Liver (tissue), 3 donors: ENCODE data around the gene KIAA0753.

Experiments
- ATF3 ChIP-seq: IDR thresholded peaks from 2 replicates; pipeline ENCODE4 v1.6.1; 2016; ENCODE audit warnings: antibody characterized with exemption
- CTCF ChIP-seq: fragments of 150-350 bp; IDR thresholded peaks from 2 replicates; pipeline ENCODE4 v1.5.1; 2017; ENCODE audit warnings: improper control_type of control experiment, low read depth, low read length; ENCODE audit not compliant: missing input control
- EGR1 ChIP-seq, 2 donors: IDR thresholded peaks; 2 replicates each; pipeline ENCODE4 v1.6.1; 2016 to 2018; ENCODE audit warnings: antibody characterized with exemption in 2 of 2, low read depth in 2 of 2
- GABPA ChIP-seq, 2 donors: IDR thresholded peaks in 1 of 2; conservative IDR thresholded peaks in 1 of 2; 2 replicates each; pipeline ENCODE4 v1.6.1; 2016; ENCODE audit warnings: antibody characterized with exemption in 2 of 2, mild to moderate bottlenecking in 1 of 2, moderate library complexity in 1 of 2
- HNF4G ChIP-seq: IDR thresholded peaks from 2 replicates; pipeline ENCODE4 v1.6.1; 2016; ENCODE audit warnings: antibody characterized with exemption
- JUND ChIP-seq, 2 donors: IDR thresholded peaks; 2 replicates each; pipeline ENCODE4 v1.6.1; 2016; ENCODE audit warnings: antibody characterized with exemption in 2 of 2
- MAX ChIP-seq: IDR thresholded peaks from 2 replicates; pipeline ENCODE4 v1.6.1; 2016; ENCODE audit warnings: antibody characterized with exemption
- RAD21 ChIP-seq, 2 donors: IDR thresholded peaks; 2 replicates each; pipeline ENCODE4 v1.6.1; 2016; ENCODE audit warnings: antibody characterized with exemption in 2 of 2, mild to moderate bottlenecking in 2 of 2
- REST ChIP-seq: IDR thresholded peaks from 2 replicates; pipeline ENCODE4 v1.6.1; 2016; ENCODE audit warnings: antibody characterized with exemption, mild to moderate bottlenecking
- RXRA ChIP-seq, 2 donors: IDR thresholded peaks; 2 replicates each; pipeline ENCODE4 v1.6.1; 2017 to 2018; ENCODE audit warnings: antibody characterized with exemption in 2 of 2, mild to moderate bottlenecking in 1 of 2
- SP1 ChIP-seq: IDR thresholded peaks from 2 replicates; pipeline ENCODE4 v1.6.1; 2018; ENCODE audit warnings: antibody characterized with exemption, mild to moderate bottlenecking
- YY1 ChIP-seq: IDR thresholded peaks from 2 replicates; pipeline ENCODE4 v1.6.1; 2016; ENCODE audit warnings: antibody characterized with exemption, mild to moderate bottlenecking
- ZBTB33 ChIP-seq: IDR thresholded peaks from 2 replicates; pipeline ENCODE4 v1.6.1; 2016; ENCODE audit warnings: antibody characterized with exemption
- donor health status: healthy.
- donor health status: healthy.

GRCh38 chr17:6648181-6648580 is 7.7 kb upstream of the KIAA0753 start:
- TF ChIP-seq CTCF (no peak), MAX (no peak), JUND (IDR thresholded peaks at IDR 0.05) (no peak), GABPA (IDR thresholded peaks at IDR 0.05 in 1 of 2, conservative IDR thresholded peaks at IDR 0.05 in 1 of 2) (no peak), ATF3 (no peak), RAD21 (IDR thresholded peaks at IDR 0.05) (peak; percentile 54 to 64), REST (no peak), SP1 (no peak), YY1 (no peak), EGR1 (IDR thresholded peaks at IDR 0.05; ENCODE audit: low read depth in 2 of 2) (no peak), RXRA (IDR thresholded peaks at IDR 0.05) (no peak), ZBTB33 (no peak), HNF4G (no peak)
